HG02588 (cell line): ENCODE data around the gene MTR.

Experiments
- ATAC-seq: cut with Tn5 transposase; IDR thresholded peaks from one replicate; pipeline ENCODE4 v1.9.1; 2021; ENCODE audit warnings: mild to moderate bottlenecking, moderate library complexity; ENCODE audit not compliant: unreplicated experiment

Gene MTR

GRCh38 chr1:236774926-236775325, 20.2 kb upstream of the MTR start:
- no peak for ATAC-seq

DNA sequence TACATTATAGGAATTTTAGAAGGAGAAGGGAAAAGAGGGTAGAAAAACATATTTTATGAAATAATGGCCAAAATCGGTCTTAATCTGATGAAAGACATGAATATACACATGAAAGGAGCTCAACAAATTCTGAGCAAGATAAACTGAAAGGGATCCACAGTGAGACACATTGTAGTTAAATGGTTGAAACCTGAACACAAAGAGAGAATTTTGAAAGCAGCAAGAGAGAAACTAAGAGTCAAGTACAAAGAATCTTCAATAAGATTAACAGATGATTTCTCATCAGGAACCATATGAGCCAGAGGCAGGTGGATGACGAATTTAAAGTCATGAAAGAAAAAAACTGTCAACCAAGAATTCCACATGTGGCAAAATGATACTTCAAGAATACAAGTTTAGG, 15.8 kb upstream of the MTR start:
- ATAC-seq, result no peak

- no peak for ATAC-seq
Measured at GRCh38 chr1:236785477-236785876, 9.6 kb upstream of the MTR start.

DNA sequence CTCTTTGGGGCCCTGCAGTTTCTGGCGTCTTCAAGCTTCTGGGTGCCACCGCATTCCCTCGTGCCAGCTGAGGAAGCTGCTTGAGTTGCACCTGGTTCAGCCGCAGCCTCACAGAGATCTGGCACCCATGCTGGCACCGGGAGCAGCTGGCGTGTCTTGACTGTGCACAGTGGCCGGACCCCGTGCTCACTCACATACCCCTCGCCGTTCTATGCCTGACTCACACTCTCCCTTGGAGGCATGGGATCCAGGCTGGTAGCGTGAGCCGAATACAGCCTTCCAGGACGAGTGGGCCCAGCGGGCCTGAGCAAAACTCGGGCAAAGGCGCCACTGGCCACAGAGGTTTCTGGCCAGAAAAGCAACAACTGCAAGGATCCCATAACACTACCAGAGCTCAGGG, 8.6 kb upstream of the MTR start:
- no peak for ATAC-seq

DNA sequence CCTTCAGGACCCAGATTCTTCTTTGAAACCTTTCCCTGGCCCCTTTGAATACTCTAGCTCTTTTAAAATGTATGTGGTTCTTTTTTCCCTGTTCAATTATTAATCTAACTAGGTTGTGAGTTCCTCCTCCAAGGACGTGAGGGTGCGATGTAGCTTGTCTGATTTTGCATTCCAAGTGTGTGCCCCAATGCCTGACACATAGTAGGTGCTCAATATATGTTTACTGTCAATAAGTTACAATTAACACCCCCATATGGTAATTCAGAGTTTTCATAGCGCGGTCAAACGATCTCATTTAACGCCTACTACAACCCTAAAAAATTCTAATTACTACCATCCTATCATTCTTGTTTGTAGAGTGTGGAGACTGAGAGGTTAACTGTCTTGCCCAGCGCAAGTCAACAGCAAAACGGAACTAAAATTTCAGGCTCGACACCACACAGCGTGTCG, 482 bp upstream of the MTR start:
- ATAC-seq, result no peak

GRCh38 chr1:236795757-236796667, 920 bp downstream of the MTR start:
- peak; percentile 33 for ATAC-seq

- no peak for ATAC-seq
Measured at GRCh38 chr1:236799001-236799400, 3.9 kb downstream of the MTR start.

DNA sequence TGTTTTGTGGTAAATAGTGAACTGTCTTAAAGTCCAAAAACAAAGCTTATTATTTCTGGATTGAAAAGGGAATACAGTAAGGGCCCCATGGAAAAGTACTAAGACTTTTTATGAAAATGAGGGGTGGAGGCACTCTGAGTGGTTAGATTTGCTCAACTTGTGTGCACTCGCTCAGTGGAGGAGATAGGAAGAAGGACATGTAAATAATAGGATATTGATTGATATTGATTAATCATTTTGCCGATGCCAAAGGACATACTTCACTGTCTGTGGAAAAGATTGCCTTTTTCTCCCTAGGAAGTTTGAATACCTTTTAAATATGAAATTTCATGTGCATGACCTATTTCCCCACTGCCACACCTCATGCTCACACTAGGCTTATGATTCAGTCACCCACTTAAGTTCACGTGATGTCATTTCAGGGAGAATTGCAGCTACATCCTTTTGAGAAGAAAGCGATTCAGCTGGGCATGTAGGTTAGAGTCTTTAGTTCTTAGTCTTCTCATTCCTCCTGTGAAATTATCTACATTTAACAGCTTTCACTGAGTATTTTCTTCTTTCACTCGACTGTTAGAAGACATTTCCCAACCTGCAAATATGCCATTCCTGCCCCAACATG, 5.0 kb downstream of the MTR start:
- ATAC-seq, result no peak

GRCh38 chr1:236800623-236801022, 5.5 kb downstream of the MTR start:
- ATAC-seq, result no peak

- no peak for ATAC-seq
Measured at GRCh38 chr1:236802264-236802663, 7.2 kb downstream of the MTR start.

- no peak for ATAC-seq
Measured at GRCh38 chr1:236806634-236807033, 11.5 kb downstream of the MTR start.

GRCh38 chr1:236808005-236808404, 12.9 kb downstream of the MTR start:
- ATAC-seq, result no peak

GRCh38 chr1:236808564-236809130, 13.6 kb downstream of the MTR start:
- no peak for ATAC-seq

DNA sequence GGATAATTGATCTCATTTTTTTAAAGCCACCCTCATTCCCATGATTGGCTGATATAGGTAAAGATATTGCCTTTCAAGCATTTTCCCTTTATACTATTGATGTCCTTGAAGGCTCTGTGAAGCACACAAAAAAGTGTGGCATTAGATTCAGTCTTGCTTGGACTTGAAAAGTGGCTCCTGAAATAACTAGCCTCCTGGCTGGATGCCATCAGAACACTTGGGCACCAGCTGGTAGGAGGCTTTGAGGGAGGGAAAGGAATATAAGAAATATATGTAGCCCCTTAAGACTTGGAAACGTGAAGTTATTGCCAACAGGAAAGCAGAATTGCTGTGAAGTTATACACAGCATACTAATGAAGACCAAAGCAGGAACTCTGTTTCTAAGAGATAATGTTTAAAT, 14.1 kb downstream of the MTR start:
- ATAC-seq, result no peak

DNA sequence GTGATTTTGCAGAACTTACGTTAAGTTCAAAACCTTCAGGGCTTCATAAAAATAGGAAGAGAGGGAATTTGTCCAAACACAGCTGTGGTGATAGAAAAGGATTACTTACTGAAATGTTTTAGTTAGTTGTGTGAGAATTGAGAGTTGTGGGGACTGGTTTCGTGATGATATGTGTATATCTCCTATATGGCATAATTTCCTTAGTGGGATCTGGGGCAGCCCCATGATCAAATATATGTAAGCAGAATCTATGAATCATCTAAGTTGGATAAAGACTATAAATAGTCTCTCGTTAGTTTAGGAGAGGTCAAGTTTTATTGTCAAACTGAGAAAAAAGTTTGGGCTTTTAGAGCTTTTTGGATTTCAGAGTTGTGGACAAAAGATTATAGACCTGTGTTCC, 14.9 kb downstream of the MTR start:
- ATAC-seq, result no peak

- no peak for ATAC-seq
Measured at GRCh38 chr1:236812334-236813030, 17.4 kb downstream of the MTR start.

- ATAC-seq, result no peak
Measured at GRCh38 chr1:236815941-236816340, 20.8 kb downstream of the MTR start.

DNA sequence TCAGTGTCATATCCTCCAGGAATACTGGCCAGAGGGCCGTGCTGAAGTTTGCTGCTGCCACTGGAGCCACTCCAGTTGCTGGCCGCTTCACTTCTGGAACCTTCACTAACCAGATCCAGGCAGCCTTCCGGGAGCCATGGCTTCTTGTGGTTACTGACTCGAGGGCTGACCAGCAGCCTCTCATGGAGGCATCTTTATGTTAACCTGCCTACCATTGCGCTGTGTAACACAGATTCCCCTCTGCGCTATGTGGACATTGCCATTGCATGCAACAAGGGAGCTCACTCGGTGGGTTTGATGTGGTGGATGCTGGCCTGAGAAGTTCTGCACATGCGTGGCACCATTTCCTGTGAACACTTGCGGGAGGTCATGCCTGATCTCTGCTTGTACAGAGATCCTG, 24.8 kb downstream of the MTR start:
- no peak for ATAC-seq

DNA sequence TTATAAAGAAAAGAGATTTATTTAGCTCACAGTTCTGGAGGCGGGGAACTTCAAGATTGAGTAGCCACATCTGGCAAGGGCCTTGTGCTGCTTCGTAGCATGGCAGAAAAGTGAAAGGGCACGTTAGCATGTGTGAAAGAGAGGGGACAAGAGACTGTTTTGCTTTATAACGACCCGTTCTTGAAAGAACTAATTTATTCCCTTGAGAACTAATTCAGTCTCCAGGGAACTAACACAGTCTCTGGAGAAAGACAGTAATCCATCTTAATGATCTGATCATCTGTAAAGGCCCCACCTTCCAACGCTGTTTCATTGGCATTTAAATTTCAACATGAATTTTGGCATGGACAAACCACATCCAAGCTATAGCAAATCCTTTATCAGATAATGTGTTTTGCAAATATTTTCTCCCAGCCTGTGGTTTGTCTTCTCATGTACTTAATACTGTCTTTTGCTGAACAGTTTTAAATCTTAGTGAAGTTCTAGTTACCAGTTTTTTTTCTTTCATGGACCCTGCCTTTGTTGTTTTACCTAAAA, 26.1 kb downstream of the MTR start:
- ATAC-seq, result no peak

DNA sequence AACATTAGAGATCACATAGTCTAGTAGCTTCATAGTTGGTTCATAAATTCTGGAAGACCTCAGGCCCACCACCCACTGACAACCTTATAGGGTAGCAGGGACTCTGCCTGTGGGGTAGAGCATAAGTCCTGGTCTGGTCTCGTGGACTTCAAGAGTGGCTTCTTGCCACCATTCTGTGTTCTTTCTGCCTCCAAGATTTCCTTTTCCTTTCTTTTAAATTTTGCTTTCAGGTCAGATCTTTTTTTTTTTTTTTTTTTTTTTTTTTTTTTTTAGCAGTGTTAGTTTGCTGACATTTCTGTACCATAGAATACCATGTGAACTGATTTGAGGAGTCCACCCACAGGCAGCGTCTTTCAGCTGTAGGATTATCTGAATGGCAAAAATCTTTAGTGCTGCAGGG, 28.5 kb downstream of the MTR start:
- no peak for ATAC-seq

GRCh38 chr1:236829085-236829484, 34.0 kb downstream of the MTR start:
- ATAC-seq, result no peak
